A549 (cell line): Measurements from ENCODE around the gene APEX1.

ENCODE experiments used
- CBX2 ChIP-seq: fragments of 200-600 bp; sonication (generic); IDR thresholded peaks from 2 replicates; pipeline ENCODE4 v1.6.1; 2016; ENCODE audit warnings: low read depth, mild to moderate bottlenecking, borderline replicate concordance
- CEBPB ChIP-seq, 2 experiments: fragments of >200 bp in 1 of 2; sonication (Bioruptor Twin) in 1 of 2; formaldehyde crosslinking in 1 of 2; IDR thresholded peaks; 2 replicates each; pipeline ENCODE4 v1.6.1; 2012 to 2016
- CHD2 ChIP-seq: fragments of 150-350 bp; IDR thresholded peaks from 2 replicates; pipeline ENCODE4 v1.6.1; 2014; ENCODE audit warnings: low read length; ENCODE audit not compliant: partially characterized antibody
- CTCF ChIP-seq: fragments of >200 bp; sonication (Bioruptor Twin); formaldehyde crosslinking; IDR thresholded peaks from 3 replicates; pipeline ENCODE4 v1.5.1; 2016
- NR3C1 ChIP-seq: fragments of >200 bp; sonication (Bioruptor Twin); formaldehyde crosslinking; IDR thresholded peaks from 3 replicates; pipeline ENCODE4 v1.6.1; 2017
- POLR2A ChIP-seq: IDR thresholded peaks from 2 replicates; pipeline ENCODE4 v1.6.1; 2012; ENCODE audit warnings: mild to moderate bottlenecking, low read length
- SMC3 ChIP-seq: fragments of >200 bp; sonication (Bioruptor Twin); formaldehyde crosslinking; IDR thresholded peaks from 3 replicates; pipeline ENCODE4 v1.6.1; 2018; ENCODE audit warnings: inconsistent platforms

GRCh38 chr14:20440882-20441281 lies 14.1 kb upstream of the APEX1 start:
- TF ChIP-seq CTCF (no peak), POLR2A (no peak), CBX2 (no peak), NR3C1 (no peak), CEBPB (IDR thresholded peaks at IDR 0.05) (no peak), CHD2 (no peak), SMC3 (no peak)
